OCI-LY3 (cell line): ENCODE results near the gene ENOSF1.

Experiments used
- H2AFZ ChIP-seq: fragments of 200-600, 300-600 bp; shearing (Covaris generic); 2 replicates; pipeline ENCODE4 v1.6.0; 2014; ENCODE audit warnings: antibody characterized with exemption, low read depth, low read length
- H3K27ac ChIP-seq: fragments of 200-600, 300-600 bp; sonication (generic); 2 replicates; pipeline ENCODE4 v1.5.1; 2014; ENCODE audit warnings: mild to moderate bottlenecking, low read length, moderate library complexity, mixed read lengths
- H3K27me3 ChIP-seq: fragments of 200-600, 300-600 bp; sonication (generic); 2 replicates; pipeline ENCODE4 v1.6.1; 2014; ENCODE audit warnings: low read depth, low read length, mixed read lengths
- H3K36me3 ChIP-seq: fragments of 200-600, 300-600 bp; sonication (generic); replicated peaks from 2 replicates; pipeline ENCODE3; 2014; ENCODE audit warnings: low read depth, low read length, mixed read lengths
- H3K4me1 ChIP-seq: fragments of 300-600, 200-600 bp; sonication (generic); 2 replicates; pipeline ENCODE4 v1.6.1; 2014; ENCODE audit warnings: low read length, mixed read lengths
- H3K4me2 ChIP-seq: fragments of 200-600, 300-600 bp; sonication (generic); 2 replicates; pipeline ENCODE4 v1.6.1; 2014; ENCODE audit warnings: low read length, mixed read lengths
- H3K4me3 ChIP-seq: fragments of 300-600, 200-600 bp; sonication (generic); 2 replicates; pipeline ENCODE4 v1.5.1; 2014; ENCODE audit warnings: antibody characterized with exemption, mild to moderate bottlenecking, low read length, moderate library complexity
- H3K79me2 ChIP-seq: fragments of 300-600, 200-600 bp; shearing (Covaris generic); 2 replicates; pipeline ENCODE4 v1.6.1; 2014; ENCODE audit warnings: mild to moderate bottlenecking, low read length, mixed read lengths
- H3K9ac ChIP-seq: fragments of 300-600, 200-600 bp; shearing (Covaris generic); 2 replicates; pipeline ENCODE4 v1.6.0; 2014; ENCODE audit warnings: mild to moderate bottlenecking, low read length, moderate library complexity
- H3K9me3 ChIP-seq: fragments of 200-600, 300-600 bp; shearing (Covaris generic); 2 replicates; pipeline ENCODE4 v1.6.1; 2014; ENCODE audit warnings: low read length, mixed read lengths; ENCODE audit not compliant: insufficient read depth
- H4K20me1 ChIP-seq: fragments of 200-600, 300-600 bp; sonication (generic); 2 replicates; pipeline ENCODE4 v1.6.1; 2016; ENCODE audit warnings: low read length, mixed read lengths; ENCODE audit not compliant: insufficient read depth
- CTCF ChIP-seq: fragments of 200-600, 300-600 bp; sonication (generic); IDR thresholded peaks from 2 replicates; pipeline ENCODE4 v1.5.1; 2014; ENCODE audit warnings: antibody characterized with exemption, low read length, low read depth
- EZH2phosphoT487 ChIP-seq: fragments of 200-600 bp; shearing (Covaris generic); IDR thresholded peaks from 2 replicates; pipeline ENCODE4 v1.6.1; 2018; ENCODE audit warnings: antibody characterized with exemption, mixed run types, low read depth

Gene ENOSF1

GRCh38 chr18:711657-712400 is 601 bp downstream of the ENOSF1 start:
- Histone ChIP-seq H3K4me3 (peak overlapping the region; percentile 90), H3K4me2 (peak overlapping the region; percentile 99), H3K27me3 (no peaks in the 10 kb centered on the region), H3K27ac (peak overlapping the region; percentile 64), H3K4me1 (peaks cover 5% of the 10 kb centered on the region), H2AFZ (peak overlapping the region; percentile 59), H3K36me3 (peaks cover 9% of the 10 kb centered on the region), H3K79me2 (peaks cover 45% of the 10 kb centered on the region), H3K9ac (peak overlapping the region; percentile 96), H4K20me1 (peaks cover 20% of the 10 kb centered on the region), H3K9me3 (no peaks in the 10 kb centered on the region)
- TF ChIP-seq EZH2phosphoT487 (no peak), CTCF (peak; percentile 45)

- H3K9ac ChIP-seq, result peak overlapping the region; percentile 96
- H3K9me3 ChIP-seq, result no peaks in the 10 kb centered on the region
- no peaks in the 10 kb centered on the region for H3K27me3 ChIP-seq
- H3K4me2 ChIP-seq, result peak overlapping the region; percentile 99
- peaks cover 5% of the 10 kb centered on the region for H3K4me1 ChIP-seq
- peak overlapping the region; percentile 90 for H3K4me3 ChIP-seq
- H4K20me1 ChIP-seq, result peaks cover 20% of the 10 kb centered on the region
- peaks cover 47% of the 10 kb centered on the region for H3K79me2 ChIP-seq
- H3K27ac ChIP-seq, result peak overlapping the region; percentile 64
- peaks cover 9% of the 10 kb centered on the region for H3K36me3 ChIP-seq
- TF ChIP-seq CTCF, result no peak
- no peak overlapping the region; the same call in 1 of the 2 replicates for H2AFZ ChIP-seq
Measured at GRCh38 chr18:711310-711656, 1.1 kb downstream of the ENOSF1 start.

DNA sequence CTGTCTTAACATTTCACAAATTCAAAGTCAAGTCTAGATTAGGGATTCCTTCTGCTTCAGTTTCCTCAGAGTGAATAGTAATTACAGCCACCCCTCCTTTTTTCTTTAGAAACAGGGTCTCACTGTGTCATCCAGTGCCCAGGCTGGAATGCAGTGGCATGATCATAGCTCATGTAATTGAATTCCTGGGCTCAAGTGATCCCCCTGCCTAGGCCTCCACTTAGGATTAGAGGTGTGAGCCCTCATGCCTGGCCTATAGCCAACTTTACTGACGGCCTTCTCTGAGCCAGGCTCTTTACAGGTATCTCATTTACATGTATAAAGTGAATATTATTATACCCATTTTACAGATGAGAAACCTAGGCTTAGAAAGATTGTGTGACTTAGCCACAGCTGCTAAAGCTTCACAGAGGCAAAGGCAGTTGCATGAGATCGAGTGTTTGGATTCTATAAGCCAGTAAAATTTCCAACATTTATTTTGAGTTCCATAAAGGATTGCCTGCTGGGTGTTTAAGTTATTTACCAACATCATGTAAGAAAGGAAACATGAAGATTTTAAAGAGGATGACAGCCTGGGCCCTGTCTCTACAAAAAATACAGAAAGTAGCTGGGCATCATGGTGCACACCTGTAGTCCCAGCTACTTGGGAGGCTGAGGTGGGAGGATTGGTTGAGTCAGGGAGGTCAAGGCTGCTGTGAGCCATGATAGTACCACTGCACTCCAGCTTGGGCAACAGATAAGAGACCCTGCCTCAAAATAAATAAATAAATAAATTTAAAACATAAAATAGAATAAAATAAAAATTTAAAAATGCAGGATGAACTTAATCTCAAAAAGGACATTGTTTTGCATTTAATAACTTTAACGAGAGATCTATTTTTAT is 1.8 kb downstream of the ENOSF1 start:
- Histone ChIP-seq H3K4me3 (peak overlapping the region; percentile 90), H3K4me2 (peak overlapping the region; percentile 99), H3K36me3 (peaks cover 9% of the 10 kb centered on the region), H3K9me3 (no peaks in the 10 kb centered on the region), H3K27me3 (no peaks in the 10 kb centered on the region), H2AFZ (no peak overlapping the region; the same call in 1 of the 2 replicates), H3K79me2 (peaks cover 51% of the 10 kb centered on the region), H3K27ac (no peak overlapping the region), H3K4me1 (peaks cover 5% of the 10 kb centered on the region), H3K9ac (peak overlapping the region; percentile 96), H4K20me1 (peaks cover 20% of the 10 kb centered on the region)
- TF ChIP-seq EZH2phosphoT487 (no peak), CTCF (no peak)

DNA sequence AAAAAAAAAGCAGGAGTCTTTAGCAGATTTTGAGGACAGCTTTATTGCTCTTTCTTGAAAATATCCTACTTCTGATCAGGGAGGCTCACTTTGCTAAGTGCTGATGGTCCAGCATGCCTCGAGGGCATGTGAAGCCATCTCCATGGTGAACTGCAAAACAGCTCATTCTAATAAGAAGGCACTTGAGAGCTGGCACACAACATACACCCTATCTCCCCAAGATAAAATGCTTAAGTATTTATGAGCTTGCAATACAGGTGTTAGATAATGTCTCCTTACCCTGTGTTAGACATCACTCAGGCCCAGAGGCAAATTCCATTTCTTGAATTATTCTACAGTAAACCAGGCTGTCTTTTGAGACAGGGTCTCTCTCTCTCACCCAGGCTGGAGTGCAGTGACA is 2.7 kb downstream of the ENOSF1 start:
- peaks cover 15% of the 10 kb centered on the region for H3K36me3 ChIP-seq
- H3K27me3 ChIP-seq, result no peaks in the 10 kb centered on the region
- no peak overlapping the region for H3K4me3 ChIP-seq
- peaks cover 5% of the 10 kb centered on the region for H3K4me1 ChIP-seq
- H3K9me3 ChIP-seq, result no peaks in the 10 kb centered on the region
- no peak overlapping the region for H2AFZ ChIP-seq
- TF ChIP-seq CTCF, result no peak
- TF ChIP-seq EZH2phosphoT487, result no peak
- H4K20me1 ChIP-seq, result peaks cover 28% of the 10 kb centered on the region
- H3K4me2 ChIP-seq, result no peak overlapping the region
- H3K27ac ChIP-seq, result no peak overlapping the region
- H3K79me2 ChIP-seq, result peaks cover 55% of the 10 kb centered on the region
- no peak overlapping the region for H3K9ac ChIP-seq
